HG02759 (cell line): ENCODE data around the gene TRPM4.
"Not testable (repeated sequence)": the region's sequence is repeated elsewhere in the genome, so short reads cannot be mapped to it uniquely, and the experiment has no call there.

Source experiments
- ATAC-seq: cut with Tn5 transposase; IDR thresholded peaks from one replicate; pipeline ENCODE4 v1.9.1; 2021; ENCODE audit warnings: mild to moderate bottlenecking, moderate library complexity; ENCODE audit not compliant: unreplicated experiment

Gene TRPM4

GRCh38 chr19:49126575-49126974, 31.0 kb upstream of the TRPM4 start:
- ATAC-seq = no peak

GRCh38 chr19:49127225-49127624, 30.4 kb upstream of the TRPM4 start:
- ATAC-seq = not testable (repeated sequence)

DNA sequence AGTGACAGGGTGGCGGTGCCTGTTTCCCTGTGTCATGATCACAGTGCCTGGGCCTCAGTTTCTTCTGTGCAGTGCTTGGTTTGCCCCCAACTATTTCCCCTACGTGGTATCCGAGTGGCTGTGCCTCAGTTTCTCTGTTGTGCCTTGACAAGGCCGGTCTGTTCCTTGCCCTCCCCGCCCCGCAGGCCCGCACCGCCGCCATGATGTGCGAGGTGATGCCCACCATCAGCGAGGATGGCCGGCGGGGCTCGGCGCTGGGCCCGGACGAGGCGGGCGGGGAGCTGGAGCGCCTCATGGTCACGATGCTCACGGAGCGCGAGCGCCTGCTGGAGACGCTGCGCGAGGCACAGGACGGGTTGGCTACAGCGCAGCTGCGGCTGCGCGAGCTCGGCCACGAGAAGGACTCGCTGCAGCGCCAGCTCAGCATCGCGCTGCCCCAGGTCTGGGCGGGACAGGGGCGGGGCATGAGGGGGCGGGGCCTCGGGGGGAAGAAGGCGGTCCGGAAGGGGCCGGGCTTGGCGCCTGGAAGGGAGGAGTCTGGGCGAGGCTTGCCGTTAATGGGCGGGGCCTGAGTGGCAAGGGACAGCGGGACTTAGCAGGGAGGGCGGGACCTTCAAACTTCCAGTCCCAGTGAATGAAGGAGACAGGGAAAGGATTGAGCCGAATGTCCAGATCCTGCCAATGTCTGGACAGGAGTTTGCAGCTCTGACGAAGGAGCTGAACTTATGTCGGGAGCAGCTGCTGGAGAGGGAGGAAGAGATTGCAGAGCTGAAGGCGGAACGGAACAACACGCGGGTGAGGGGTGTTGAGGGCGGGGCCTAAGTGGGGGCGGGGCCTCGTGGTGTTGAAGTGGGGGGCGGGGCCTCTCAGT, 29.7 kb upstream of the TRPM4 start:
- ATAC-seq = peak; percentile 91

DNA sequence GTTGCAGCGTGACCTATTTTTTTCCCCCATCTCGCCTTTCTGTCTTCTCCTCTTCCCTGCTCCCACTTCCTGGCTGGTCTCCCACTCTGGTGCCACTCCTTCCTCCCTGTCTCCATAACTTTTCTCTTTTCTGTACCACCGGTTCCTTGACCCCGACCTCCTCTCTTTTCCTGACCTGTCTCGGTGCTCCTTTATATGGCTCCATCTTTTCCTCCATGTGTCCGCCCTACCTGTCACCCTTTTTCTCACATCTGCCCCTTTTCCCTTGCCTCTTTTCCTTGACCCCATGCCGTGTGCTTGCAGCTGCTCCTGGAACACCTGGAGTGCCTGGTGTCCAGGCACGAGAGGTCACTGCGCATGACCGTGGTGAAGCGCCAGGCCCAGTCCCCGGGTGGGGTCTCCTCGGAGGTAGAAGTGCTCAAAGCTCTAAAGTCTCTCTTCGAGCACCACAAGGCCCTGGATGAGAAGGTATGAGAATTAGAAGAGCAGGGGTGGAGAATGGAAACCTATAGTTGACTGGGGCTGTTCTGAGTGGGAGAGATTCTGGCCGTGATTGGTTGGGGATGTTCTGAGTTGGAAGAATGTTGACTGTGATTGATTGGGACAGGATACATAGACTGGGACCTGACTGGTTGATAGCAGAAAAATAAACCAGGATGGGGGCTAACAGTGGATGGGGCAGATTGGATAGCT, 28.9 kb upstream of the TRPM4 start:
- ATAC-seq = no peak

DNA sequence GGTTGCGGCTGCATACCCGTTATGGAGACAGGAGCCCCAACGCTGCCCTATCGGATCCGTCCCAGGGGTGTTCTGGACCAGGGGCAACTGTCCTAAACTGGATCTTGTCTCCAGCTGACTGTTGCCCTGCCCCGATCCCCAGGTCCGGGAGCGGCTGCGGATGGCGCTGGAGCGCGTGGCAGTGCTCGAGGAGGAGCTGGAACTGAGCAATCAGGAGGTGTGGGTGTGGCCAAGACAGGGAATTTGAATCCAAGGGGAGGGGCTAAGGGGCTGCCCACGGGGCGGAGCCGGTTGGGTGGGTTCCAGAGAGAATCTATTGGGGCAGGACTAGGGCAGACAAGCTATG, 28.4 kb upstream of the TRPM4 start:
- no peak for ATAC-seq

DNA sequence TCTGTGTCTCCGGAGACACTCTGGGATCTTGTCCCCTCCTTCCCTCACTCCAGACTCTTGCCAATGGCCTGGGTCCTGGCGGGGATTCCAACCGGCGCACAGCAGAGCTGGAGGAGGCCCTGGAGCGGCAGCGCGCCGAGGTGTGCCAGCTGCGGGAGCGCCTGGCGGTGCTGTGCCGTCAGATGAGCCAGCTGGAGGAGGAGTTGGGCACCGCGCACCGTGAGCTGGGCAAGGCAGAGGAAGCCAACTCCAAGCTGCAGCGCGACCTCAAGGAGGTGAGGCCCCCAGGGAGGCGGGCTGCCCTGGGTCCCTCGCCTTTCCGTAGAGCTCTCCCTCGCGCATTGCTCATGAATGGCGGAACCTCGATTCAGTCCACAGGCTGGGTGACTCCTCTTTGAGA, 27.3 kb upstream of the TRPM4 start:
- no peak for ATAC-seq

GRCh38 chr19:49132974-49133609, 24.5 kb upstream of the TRPM4 start:
- ATAC-seq = no peak

DNA sequence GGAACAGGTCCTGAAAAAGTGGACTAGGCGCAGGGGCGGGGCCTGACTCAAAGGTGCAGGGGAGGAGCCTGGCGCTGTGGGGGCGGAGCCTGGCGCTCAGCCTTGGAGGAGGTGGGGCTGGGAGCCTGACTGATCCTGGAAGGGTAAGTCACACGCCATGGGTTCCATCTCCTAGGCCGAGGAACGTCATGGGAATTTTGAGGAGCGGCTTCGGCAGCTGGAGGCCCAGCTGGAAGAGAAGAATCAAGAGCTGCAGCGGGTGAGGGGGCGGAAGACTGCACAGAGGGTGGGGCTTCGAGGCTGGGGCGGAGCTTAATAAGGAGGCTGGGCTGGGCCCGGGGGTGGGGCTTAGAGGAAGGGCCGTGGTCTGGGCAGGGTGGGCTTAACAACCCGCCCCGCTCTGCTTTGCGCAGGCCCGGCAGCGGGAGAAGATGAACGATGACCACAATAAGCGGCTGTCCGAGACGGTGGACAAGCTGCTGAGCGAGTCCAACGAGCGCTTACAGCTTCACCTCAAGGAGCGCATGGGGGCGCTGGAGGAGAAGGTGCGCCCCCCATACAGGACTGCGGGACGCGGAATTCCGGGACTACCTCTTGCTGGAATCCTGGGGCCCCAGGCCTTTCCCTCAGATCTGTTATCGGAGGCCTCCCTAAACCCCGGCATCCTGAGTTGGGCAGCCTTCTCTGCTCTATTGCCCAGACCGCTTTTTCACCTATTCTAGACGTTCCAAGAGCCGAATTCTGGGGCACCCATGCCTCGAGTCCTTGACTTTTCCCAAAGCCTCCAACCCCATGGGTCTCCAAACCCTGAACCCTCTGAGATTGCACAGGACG, 23.8 kb upstream of the TRPM4 start:
- ATAC-seq = no peak

- ATAC-seq = no peak
Measured at GRCh38 chr19:49135686-49136085, 21.9 kb upstream of the TRPM4 start.

GRCh38 chr19:49136771-49137171, 20.8 kb upstream of the TRPM4 start:
- no peak for ATAC-seq

DNA sequence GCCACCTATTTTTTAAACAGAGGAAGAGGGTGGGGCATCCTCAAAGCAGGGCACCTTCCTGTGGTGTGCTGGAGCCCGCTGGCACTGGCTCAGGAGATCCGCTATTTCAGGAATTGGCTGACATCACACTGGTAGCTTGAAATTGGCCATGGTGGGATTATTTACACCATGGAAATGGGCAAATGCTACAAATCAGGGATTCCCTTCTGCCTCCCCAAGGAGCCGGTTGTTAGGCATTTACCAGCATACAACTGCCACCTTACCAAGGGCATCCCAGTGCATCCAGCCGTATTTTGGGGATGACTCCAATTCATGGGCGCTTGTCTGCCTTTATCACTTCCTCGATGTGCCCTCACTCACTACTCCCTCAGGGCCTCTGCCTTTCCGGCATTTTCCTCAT, 16.6 kb upstream of the TRPM4 start:
- ATAC-seq = no peak

GRCh38 chr19:49141352-49141751, 16.2 kb upstream of the TRPM4 start:
- ATAC-seq = no peak

DNA sequence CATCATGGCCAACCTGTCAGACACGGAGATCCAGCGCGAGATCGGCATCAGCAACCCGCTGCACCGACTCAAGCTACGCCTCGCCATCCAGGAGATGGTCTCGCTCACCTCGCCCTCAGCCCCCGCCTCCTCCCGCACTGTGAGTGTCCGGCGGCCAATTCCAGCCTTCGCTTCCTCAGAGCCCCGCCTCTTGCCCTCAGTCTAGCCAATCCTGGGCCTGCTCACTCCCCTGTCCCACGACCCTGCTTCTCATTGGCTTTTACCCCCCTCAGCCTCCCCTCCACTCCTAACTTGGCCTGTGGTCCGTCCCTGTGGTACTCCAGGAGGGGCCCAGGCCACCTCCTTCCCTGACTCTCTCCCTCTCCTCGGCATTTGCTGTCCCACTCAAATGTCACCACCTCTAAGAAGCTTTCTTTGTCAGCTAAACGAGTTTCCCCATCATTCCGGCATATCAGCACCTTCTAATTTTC, 14.7 kb upstream of the TRPM4 start:
- peak; percentile 83 for ATAC-seq

DNA sequence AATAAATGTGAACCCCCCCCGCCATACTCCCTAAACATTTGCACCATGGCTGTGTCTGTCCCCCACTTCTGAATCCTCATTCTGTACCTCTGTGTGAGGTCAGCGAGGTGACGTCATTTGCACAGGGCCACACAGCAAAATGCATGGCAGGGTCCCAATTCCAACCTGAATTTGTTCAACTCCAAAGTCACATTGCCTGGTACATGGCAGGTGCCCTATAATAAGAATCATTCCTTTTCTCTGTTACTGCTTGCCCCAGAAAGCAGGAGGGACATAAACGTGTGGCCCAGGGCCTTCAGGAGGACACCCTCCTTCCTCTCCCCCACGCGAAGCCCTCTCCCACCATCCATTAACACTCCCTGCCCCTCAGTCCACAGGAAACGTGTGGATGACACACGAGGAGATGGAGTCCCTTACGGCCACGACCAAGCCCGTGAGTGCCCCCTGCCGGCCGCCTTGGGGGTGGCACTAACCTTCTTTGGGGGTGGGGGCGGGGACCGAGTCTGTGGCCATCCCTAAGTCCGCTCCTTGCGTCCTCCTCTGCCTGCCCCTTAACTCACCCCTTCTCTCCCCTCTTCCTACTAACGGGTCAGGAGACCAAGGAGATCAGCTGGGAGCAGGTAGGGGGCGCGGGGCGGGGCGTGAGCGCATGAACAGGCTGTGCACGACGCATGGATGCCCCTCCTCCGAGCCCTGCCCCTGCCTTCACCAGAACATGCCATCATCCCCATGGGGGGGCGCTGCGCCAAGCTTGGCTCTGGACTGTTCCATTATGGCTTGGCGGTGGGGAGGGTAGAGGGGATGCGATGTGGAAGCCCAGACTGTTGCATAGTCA, 11.8 kb upstream of the TRPM4 start:
- ATAC-seq = no peak

- ATAC-seq = not testable (repeated sequence)
Measured at GRCh38 chr19:49146408-49146770, 11.2 kb upstream of the TRPM4 start.

DNA sequence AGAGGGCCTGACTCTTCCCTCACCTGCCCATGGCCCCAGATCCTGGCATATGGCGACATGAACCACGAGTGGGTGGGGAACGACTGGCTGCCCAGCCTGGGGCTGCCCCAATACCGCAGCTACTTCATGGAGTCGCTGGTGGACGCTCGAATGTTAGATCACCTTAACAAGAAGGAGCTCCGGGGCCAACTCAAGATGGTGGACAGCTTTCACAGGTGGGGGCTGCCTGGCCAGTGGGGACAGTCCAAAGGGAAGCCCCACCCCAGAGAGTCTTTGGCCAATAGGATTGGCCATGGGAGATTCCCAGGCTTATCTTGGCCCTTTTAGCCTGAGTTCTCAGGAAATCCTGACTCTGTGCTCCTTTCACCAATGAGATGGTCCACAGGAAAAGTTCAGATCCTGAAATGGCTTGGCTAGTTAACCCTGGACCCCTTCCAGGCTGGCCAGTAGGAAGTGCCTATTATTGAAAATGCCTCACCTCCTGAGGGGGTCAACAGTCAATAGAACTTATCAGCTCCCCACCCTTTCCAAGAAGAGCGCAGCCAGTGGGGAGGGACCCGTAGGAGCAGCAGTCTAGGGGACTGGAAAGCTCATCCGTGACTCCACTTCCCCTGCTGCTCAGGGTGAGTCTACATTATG, 9.4 kb upstream of the TRPM4 start:
- ATAC-seq = no peak

- no peak for ATAC-seq
Measured at GRCh38 chr19:49148784-49149651, 8.6 kb upstream of the TRPM4 start.

- no peak for ATAC-seq
Measured at GRCh38 chr19:49149652-49150105, 7.9 kb upstream of the TRPM4 start.
